HG03045 (cell line): Measurements from ENCODE around the gene WDFY4.

Experiments used
- ATAC-seq: cut with Tn5 transposase; IDR thresholded peaks from one replicate; pipeline ENCODE4 v1.9.1; 2021; ENCODE audit warnings: mild to moderate bottlenecking, moderate library complexity; ENCODE audit not compliant: unreplicated experiment

Gene WDFY4

GRCh38 chr10:48935577-48935976, 250.9 kb downstream of the WDFY4 start:
- no peak for ATAC-seq

GRCh38 chr10:48937796-48938195, 253.1 kb downstream of the WDFY4 start:
- no peak for ATAC-seq

GRCh38 chr10:48938281-48938680, 253.6 kb downstream of the WDFY4 start:
- ATAC-seq, result no peak

- no peak for ATAC-seq
These were observed 254.4 kb downstream of the WDFY4 start for GRCh38 chr10:48938990-48939536.

- no peak for ATAC-seq
These were observed 255.2 kb downstream of the WDFY4 start, which contains the start of gene LRRC18 for GRCh38 chr10:48939790-48940325. Gene LRRC18 (minus strand): TSS chr10:48939840. CDS start chr10:48914155, 25,685 bp downstream.

- ATAC-seq, result no peak
These were observed 255.7 kb downstream of the WDFY4 start for GRCh38 chr10:48940372-48940771.

- no peak for ATAC-seq
These were observed 256.3 kb downstream of the WDFY4 start for GRCh38 chr10:48940958-48941357.

GRCh38 chr10:48941427-48942075, 256.9 kb downstream of the WDFY4 start:
- ATAC-seq, result no peak

GRCh38 chr10:48943096-48943495, 258.4 kb downstream of the WDFY4 start:
- no peak for ATAC-seq

GRCh38 chr10:48944171-48944570, 259.5 kb downstream of the WDFY4 start:
- ATAC-seq, result no peak

- no peak for ATAC-seq
These were observed 260.9 kb downstream of the WDFY4 start for GRCh38 chr10:48945441-48946130.

- no peak for ATAC-seq
These were observed 261.7 kb downstream of the WDFY4 start for GRCh38 chr10:48946332-48946731.

- no peak for ATAC-seq
These were observed 262.3 kb downstream of the WDFY4 start for GRCh38 chr10:48946891-48947500.

- ATAC-seq, result no peak
These were observed 263.2 kb downstream of the WDFY4 start for GRCh38 chr10:48947690-48948469.

GRCh38 chr10:48948470-48949037, 263.9 kb downstream of the WDFY4 start:
- no peak for ATAC-seq

- ATAC-seq, result no peak
These were observed 267.0 kb downstream of the WDFY4 start for GRCh38 chr10:48951707-48952106.

GRCh38 chr10:48957361-48958151, 272.9 kb downstream of the WDFY4 start:
- no peak for ATAC-seq

- ATAC-seq, result no peak
These were observed 274.0 kb downstream of the WDFY4 start for GRCh38 chr10:48958598-48959190.

GRCh38 chr10:48964038-48964437, 279.4 kb downstream of the WDFY4 start:
- no peak for ATAC-seq
